HG03095 (cell line): Measurements from ENCODE around the gene TOR2A.
A peak's percentile ranks its signal among the peaks of the same experiment; 100 is the strongest.

ENCODE experiments used
- ATAC-seq: cut with Tn5 transposase; IDR thresholded peaks from one replicate; pipeline ENCODE4 v1.9.1; 2021; ENCODE audit warnings: moderate library complexity; ENCODE audit not compliant: unreplicated experiment

The TOR2A gene

DNA sequence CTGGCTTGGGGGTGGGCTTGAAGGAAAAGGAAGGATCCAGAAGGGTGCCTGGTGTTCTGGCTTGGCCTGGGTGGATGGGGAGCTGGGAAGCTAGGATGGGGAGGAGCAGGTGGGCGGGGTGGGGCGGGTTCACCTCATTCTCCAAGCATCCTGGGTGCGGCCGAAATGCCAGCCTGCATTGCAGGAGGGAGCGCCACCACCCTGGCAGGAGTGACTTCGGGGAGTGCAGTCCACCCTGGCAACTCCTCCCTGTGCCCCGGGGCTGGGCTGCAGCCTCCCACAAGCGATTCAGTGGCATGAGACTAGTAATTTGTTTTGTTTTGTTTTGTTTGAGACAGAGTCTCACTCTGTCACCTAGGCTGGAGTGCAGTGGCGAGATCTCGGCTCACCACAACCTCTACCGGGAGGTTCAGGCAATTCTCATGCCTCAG, 13.7 kb downstream of the TOR2A start:
- no peak for ATAC-seq

DNA sequence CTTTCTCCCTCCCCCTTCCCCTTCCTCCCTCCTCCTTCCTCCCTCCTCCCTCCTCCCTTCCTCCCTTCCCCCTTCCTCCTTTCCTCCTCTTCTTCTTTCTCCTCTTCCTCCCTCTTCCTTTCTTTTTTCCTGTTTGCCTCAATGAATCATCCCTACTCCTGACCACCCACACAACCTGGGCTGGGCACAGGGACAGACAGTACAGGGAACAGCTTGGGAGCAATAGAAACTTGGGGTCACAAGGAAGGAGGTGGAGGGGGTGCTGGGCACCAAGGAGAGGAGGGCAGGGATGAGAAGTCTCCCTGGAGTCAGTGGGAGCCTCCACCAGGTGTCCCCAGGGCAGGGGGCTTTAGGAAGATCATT, 14.2 kb downstream of the TOR2A start:
- ATAC-seq: no peak

DNA sequence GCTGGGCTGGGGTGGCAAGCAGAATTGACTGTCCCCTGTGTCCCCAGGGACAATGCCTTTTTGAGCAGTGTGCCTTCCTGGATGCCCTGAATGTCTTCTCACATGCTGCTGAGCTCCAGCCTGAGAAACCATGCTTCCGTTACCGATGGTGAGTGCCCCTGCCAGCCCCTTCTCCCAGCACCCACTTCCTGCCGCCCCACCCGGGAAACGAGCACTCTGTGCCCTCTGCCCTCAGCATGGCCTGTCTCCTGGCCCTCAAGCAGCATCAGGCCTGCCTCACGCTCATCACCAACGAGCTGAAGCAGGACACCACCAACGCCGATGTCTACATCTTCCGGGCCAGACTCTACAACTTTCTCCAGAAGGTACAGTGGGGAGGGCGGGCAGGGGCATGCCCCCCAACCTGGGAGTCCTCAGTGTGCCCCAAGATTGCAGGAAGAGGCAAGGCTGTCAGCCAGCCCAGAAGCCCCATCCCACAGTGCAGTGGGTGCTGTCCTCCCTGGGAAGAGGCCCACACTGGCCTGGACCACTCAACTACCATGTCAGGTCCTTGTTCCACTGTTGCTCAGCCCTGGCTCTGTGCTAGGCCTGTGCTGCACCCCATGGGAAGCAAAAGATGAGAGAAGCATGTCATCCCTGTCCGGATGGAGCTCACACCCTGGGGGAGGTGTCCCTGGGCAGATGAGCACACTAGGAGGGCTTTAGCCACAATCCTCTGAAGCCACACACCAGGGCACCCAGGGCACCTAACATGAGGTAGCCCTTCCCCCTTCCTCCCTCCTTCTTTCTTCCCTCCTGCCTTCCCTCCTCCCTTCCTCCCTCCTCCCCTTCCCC, 14.8 kb downstream of the TOR2A start:
- no peak for ATAC-seq

DNA sequence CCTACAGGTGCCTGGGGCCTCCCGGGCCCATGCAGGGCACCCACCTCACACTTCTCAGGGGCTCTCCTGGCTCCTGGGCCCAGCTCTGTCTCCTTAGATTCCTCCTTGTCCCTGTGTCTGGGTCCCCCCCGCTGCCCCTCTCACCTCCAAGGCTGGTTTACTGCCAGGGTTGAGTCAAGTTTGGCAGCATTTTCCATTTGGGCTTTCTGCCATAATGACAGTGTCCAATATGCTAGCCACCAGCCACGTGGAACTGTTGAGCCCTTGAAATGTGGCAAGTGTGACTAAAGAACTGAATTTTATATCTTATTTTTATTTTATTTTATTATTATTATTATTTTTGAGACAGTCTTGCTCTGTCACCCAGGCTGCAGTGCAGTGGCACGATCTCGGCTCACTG, 17.3 kb downstream of the TOR2A start:
- ATAC-seq: no peak

DNA sequence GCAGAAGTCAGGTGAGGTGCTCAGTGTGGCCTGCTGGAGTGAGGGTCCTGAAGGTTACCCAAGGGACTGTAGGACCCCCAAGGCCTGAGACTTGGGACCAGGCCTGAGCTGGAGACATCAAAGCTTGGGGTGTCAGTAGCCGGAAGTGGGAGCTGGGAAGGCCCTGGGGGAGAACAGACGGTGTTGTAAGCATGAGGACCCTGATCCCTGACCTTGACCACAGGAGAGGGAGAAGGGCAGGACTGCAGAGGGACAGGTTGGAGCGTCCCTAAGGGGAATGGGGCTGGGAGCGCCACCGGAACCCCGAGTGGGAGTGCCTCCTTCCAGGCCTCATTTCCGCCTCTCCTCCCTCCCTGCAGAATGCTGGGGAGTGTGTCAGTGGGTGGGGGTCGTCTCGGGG, 18.7 kb downstream of the TOR2A start:
- no peak for ATAC-seq

DNA sequence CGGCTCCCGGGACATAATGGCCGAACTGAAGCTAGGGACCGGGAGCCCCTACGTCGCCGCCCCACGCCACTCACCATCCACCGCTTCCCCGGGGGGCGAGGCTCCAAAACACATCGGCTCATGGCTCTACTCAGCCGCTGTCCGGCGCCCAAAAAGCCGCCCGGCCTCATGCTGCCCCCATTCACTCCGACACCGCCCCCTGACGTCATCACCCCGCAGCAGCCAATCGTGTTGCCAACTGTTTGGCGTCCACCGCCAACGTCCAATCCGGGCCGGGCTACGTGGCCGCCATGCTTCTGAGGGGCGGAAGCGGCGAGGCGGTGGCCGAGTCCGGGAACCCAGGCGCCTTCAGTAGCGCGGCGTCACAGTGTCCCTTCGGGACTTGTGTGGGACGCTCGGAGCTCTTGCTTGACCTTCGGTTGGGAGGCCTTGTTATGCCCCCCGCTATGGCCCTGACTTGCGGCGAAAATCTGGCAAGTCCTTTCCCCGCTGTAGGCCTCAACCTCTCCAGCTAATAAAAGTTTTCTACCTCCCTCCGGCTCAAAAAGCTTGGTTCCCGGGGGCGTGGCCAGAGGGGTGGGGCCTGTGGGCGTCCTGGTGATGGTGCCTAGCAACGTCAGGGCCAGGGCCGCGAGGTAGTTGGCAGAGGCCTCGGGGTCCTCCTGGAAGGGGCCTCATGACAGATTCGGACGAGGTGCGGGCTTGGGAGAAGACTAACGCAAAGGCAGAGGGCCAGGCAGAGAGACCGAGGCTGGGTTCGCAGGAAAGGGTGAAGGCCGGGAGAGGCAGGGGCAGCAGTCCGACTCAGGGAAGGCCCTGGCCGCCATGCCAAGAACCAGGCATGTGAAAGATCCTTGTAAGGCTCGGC, 19.4 kb downstream of the TOR2A start, which contains the start of the genes PTRH1 and TTC16:
TSS of gene PTRH1 (minus strand) at position 194 of the 868 bp plus-strand sequence. CDS start at position 170, 24 bp downstream.
TSS of gene TTC16 (plus strand) at position 610 of the 868 bp plus-strand sequence. CDS start at position 677, 67 bp downstream.
- ATAC-seq: peak; percentile 91

DNA sequence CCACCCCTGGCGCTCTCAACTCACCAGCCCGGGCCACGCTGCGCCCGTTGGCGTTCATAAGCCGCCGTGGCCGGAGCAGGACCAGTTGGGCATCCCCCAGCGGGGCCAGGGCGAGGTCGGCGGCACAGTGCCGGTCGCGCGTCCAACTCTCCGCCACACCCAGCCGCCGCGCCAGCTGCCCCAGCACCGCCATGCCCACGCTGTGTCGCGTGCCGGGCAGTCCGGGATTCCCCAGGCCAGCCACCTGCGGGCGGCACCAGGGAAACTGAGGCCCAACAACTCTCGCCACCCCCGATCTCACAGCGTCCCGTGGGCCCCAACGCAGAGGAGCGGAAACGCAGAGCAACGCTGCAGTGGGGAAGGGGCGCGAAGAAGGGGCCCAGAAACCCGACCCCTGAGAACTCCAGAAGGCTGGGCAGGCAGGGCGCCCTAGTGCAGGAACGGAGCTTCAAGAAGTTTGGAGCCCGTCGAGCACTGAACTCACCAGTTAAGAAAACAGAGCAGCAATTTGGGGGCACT, 20.1 kb downstream of the TOR2A start:
- ATAC-seq: no peak

DNA sequence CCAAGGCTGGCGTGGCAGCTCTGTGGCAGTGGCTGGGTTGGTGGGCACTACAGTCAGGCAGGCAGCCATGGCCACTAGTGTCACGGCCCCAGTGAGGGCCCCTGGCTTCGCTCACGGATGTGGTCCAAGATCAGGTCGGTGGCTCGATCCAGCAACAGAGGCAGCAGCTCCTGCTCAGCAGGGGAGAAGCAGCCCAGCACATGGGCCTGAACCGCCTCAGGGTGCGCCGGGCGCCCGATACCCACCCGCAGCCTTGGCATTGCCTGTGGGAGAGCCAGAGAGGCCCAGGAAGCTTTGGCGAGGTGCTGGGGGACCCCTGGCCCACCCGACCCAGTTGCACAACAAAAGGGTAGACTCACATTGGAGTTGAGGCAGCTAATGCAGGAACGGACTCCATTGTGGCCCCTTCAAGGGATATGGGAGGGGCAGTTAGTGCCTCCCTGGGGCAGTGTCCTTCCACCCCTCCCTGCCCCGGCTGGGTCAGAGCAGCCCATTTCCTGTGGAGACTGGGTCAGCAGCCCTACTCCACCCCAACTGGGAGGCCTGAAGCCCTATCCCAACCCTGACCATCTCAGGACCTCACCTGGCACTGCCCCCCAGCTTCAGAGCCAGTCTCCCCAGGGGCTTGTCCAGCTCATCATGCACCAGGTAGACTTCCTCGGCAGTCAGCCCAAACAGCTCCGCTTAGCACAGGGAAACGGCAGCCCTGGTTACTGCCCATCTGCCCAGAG, 20.9 kb downstream of the TOR2A start:
- ATAC-seq: no peak

DNA sequence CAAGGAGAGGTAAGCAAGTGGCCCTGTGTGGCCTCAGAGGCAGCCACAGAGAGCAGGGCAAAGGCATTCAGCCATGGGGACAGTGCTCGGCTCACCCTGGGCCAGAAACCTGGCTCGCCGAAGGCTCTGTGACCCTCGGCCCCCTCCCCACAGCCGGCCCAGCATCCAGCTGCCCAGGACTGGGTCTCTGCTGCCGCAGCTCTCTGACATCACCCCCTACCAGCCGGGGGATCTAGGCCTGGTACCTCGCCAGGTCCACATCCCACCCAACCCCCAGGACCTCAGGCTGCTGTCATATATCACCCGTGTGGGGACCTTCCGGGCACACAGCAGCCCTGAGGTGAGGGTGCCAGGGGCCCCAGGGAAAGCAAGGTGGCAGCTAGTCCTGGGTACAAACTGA, 22.2 kb downstream of the TOR2A start:
- no peak for ATAC-seq

DNA sequence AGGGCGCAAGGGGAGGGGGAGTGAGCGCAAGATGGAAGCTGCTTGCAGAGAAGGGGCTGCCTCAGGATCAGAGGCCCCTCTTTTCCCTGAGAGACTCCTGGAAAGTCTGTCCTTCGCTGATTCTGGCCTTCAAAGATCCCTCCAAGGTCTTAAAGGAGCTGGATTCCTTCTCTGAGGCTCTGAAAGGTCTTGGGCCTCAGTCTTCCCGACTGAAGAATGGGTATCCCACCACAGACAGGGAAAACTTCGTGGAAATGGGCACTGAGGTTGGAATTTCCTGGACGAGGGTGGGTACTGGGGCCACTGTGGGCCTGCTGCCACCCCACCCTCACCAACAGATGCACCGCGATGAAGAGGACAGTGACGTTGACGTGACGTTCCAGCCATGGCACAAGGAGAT, 22.7 kb downstream of the TOR2A start:
- ATAC-seq: no peak

DNA sequence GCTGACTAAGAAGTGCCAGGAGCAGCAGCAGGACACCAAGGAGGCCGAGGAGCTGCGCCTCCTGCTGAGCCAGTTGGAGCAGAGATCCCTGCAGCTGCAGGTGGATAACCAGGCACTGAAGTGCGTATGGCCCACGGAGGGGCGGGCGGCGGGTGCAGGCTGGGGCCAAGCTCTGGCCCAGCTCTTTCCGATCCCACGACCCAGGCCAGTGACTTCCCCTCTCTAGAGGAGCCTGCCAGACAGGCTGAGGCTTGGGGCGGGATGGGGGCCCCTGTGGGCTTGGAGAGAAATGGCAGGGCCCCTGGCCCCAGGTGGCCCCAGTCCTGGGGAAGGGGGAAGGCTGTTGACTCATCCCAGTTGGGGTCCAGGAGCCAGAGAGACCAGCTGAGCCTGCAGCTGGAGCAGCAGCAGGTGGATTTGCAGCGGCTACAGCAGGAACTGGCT, 23.2 kb downstream of the TOR2A start:
- ATAC-seq: no peak

DNA sequence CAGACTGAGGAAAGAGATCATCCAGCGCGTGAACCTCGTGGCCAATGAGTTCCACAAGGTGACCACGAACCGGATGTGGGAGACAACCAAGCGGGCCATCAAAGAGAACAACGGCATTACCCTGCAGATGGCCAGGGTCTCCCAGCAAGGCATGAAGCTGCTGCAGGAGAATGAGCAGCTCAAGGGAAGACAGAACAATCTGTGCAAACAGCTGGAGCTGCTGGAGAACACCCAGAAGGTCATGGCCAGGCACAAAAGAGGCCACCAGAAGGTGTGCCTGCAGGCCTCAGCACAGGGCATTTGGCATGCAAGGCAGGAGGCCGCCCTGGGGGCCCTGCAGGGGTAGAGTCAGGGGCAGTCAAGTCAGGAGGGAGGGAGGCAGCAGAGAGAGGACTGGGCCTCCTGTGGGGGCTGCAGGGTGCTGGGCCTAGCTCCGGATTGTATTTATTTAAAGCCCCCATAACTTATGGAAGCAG, 23.8 kb downstream of the TOR2A start:
- no peak for ATAC-seq

DNA sequence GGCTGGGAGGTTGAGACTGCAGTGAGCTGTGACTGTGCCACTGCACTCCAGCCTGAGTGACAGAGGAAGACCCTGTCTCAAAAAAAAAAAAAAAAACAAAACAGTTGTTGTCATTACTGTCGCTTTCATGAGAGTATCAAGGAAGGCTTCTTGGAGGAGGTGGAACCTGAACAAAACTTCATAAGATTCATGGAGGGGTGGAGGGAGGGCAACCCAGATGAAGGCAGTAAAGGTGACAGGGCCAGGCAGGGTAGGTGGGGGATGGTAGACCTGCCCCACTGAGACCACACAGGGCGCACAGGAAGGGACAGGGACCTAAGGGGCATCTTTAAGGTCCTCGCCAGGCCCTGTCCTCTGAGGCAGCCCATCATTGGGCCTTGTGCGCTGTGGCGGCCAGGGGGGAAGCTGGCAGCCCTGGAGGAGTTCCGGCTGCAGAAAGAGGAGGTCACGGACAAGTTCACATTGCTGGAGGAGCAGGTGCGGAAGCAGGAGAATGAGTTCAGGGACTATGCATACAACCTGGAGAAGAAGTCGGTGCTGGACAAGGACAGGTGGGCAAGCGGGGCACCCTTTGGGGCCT, 24.8 kb downstream of the TOR2A start:
- no peak for ATAC-seq

DNA sequence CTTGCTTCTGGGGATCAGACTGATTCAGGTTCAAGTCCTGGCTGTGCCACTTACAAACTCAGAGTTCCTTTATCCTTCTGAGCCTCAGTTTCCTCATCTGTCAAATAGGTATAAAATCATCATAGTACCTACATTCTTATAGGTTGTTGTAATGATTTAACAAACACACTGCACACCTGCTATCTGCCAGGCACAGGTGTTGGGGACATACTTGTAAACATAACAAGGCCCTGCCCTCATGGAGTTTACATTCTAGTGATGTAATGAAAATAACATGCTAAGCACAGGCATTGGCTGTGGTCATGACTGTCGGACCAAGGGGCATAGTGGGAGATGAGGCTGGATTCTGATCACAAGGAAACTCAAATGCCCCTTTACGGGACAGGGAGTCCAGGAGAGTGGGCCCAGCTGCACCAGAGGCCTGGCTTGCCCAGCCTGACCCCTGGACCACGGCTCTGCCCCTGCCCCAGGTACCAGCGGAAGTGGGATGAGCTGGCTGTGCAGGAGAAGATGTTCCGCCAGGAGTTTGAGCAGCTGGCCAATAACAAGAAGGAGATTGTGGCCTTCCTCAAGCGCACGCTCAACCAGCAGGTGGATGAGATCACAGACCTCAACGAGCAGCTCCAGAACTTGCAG, 26.0 kb downstream of the TOR2A start:
- ATAC-seq: no peak

DNA sequence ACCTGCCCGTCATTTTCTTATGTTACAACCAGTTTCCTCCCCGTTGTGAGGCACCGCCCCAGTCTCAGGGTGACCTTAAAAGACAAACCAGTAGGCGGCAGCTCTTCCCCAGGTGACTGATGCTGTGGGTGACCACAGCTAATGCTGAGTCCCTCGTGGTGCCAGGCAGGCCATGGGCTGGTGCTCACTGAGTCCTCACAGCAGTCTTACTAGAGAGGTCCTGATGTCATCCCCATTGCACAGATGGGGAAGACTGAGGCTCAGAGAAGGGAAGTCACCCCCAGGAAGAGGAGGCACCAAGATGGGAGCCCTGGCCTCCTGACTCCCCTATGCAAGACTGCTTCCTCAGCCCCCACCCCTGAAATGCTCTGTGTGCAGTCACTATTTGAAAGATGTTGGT, 27.3 kb downstream of the TOR2A start:
- no peak for ATAC-seq

DNA sequence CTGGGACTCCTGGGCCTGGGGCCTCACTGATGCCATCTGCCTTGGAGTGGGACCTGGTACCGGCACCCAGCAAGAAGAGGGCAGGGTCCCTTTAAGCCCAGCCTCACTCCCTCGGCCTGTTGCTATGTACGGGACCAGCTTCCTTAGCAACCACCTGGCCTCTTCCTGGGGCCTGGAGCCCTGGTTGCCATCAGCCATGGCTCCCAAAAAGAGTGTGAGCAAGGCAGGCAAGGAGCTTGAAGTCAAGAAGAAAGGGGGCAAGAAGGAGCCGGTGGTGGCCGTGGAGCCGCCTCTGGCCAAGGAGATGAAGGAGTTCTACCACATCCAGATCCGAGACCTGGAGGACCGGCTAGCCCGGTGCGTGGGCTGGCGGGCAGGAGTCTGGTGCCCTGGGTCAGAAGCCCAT, 28.3 kb downstream of the TOR2A start, which contains the start of gene CFAP157:
TSS of gene CFAP157 (plus strand) at position 153 of the 406 bp plus-strand sequence. CDS start at position 197, 44 bp downstream.
- ATAC-seq: no peak

DNA sequence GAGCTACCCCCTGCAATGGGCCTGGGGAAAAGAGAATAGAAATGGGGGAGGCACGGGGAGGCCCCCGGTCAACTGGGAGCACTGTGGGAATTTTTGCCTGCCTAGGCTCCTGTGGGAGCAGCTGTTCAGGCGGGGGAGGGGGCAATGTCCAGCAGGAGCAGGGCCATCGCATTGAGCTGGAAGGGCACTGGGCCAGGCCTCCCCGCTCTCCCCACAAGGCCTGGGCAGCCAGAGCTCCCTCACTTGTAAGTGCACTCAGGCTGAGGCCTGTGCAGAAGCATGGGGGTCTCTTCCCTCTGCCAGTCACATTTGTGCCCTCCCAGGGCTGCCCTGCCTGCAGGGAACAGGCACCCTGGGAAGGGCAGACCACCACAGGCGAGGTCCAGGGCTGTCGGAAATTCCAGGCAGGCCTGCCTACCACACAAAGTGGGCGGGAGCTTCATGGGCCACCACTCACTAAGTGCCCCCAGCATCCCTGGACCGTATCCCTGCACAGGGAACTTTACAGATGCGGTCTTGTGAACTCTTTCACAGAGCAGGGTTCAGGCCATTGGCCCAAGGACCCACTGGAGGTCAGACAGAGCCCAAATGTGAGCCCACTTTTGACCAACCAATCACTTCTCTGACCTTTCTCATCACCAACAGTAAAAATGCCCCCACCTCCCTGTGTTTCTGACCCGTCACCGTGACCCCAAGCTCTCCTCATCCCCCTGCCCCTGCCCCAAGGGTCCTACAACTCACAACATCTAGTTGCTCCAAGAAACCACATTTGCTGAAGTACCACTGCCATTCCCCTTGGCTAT, 29.3 kb downstream of the TOR2A start:
- ATAC-seq: no peak

DNA sequence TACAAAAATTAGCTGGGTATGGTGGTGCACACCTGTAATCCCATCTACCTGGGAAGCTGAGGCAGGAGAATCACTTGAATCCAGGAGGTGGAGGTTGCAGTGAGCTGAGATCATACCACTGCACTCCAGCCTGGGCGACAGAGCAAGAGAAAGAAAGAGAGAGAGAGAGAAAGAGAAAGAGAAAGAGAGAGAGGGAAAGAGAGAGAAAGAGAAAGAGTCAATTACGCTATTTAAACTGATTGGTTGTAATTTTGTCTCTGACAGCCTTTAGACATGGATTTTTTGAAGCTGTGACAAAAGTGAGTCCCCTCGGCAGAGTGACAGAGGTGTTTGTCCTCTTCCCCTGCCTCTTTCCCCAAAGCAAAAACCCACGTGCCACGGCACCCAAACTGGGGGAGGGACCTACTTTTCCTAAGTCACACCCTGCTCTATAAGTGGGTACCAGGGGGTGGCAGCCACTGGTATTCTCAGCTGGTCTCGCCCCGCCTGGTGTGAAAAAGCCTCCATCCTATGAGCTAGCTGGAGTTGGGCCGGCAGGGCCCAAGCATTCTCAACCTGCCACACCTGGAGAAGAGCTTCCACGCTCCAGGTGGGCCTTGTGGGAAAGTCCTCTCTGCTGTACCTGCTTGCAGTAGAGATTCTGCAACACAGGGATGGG, 31.7 kb downstream of the TOR2A start:
- ATAC-seq: no peak
